NT2/D1 (cell line): ENCODE data around the gene RNU5D-1.
"Not testable (repeated sequence)": the region's sequence is repeated elsewhere in the genome, so short reads cannot be mapped to it uniquely, and the experiment has no call there.

Source experiments
- SUZ12 ChIP-seq: IDR thresholded peaks from 2 replicates; pipeline ENCODE4 v1.6.1; 2011; ENCODE audit not compliant: insufficient read length, insufficient read depth; ENCODE audit errors: extremely low read depth
- YY1 ChIP-seq: IDR thresholded peaks from 2 replicates; pipeline ENCODE4 v1.6.1; 2011; ENCODE audit not compliant: insufficient read length, insufficient read depth
- ZNF274 ChIP-seq: IDR thresholded peaks from 2 replicates; pipeline ENCODE4 v1.6.1; 2011; ENCODE audit warnings: mild to moderate bottlenecking, low read depth, low read length

DNA sequence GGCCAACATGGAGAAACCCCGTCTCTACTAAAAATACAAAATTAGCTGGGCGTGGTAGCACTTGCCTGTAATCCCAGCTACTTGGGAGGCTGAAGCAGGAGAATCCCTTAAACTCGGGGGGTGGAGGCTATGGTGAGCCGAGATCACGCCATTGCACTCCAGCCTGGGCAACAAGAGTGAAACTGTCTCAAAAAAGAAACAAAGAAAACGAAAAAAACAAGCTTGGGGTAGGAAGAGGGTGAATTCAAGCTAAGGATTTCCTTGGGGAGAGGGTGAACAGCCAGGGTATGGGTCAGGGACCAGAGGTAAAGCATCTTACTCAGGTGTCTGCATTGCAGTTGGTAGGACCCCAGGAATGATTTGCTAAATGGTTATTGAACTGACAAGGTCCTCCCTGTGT lies 35.5 kb upstream of the RNU5D-1 start:
- TF ChIP-seq YY1, SUZ12, ZNF274: not testable (repeated sequence)
